A549 (cell line): ENCODE data around the gene IFIT2. TPM values are rescaled to one million over a fixed set of nuclear protein-coding genes. Genes with fewer than 3 reads are reported as not detected.
A peak's percentile ranks its signal among the peaks of the same experiment; 100 is the strongest.

Experiments
- ATAC-seq, 2 experiments: fragments of 200-7000 bp in 1 of 2; fragments of >200 bp in 1 of 2; cut with Nextera tagmentation in 1 of 2; cut with Tn5 transposase in 1 of 2; 3 replicates each; pipeline versions ENCODE4 v1.8.0 to v1.9.1; 2018 to 2020; ENCODE audit warnings: mild to moderate bottlenecking in 1 of 2, moderate library complexity in 1 of 2
- CTCF ChIA-PET: fragments of 300-600 bp; sonication (Branson Sonifier 250); formaldehyde crosslinking; extraction: SDS; loops from one replicate; lab custom pipeline; 2021; ENCODE audit warnings: antibody characterized with exemption, inconsistent platforms; lab: Yijun Ruan, JAX
- POLR2A ChIA-PET: fragments of 350-600 bp; formaldehyde crosslinking; extraction: SDS; loops from one replicate; lab custom pipeline; 2021; ENCODE audit warnings: antibody characterized with exemption, inconsistent platforms; lab: Yijun Ruan, JAX
- DNase-seq, 2 experiments: peaks; one replicate each; pipeline versions ENCODE4 v3.0.0 to v3.0.0-alpha.2; 2011 to 2016; ENCODE audit warnings: low read depth in 1 of 2, low spot score in 1 of 2
- FAIRE-seq: peaks from 2 replicates; lab custom pipeline; 2011; peaks lifted over from hg19 to GRCh38; lab: Jason Lieb, UNC
- H3K27ac ChIP-seq, 2 experiments: fragments of >200 bp; sonication (Bioruptor Twin); formaldehyde crosslinking; 3 replicates each; pipeline ENCODE4 v1.5.1; 2016 to 2017
- H3K4me1 ChIP-seq: fragments of >200 bp; sonication (Bioruptor Twin); formaldehyde crosslinking; 3 replicates; pipeline ENCODE4 v1.6.1; 2016
- H3K4me2 ChIP-seq: fragments of >200 bp; sonication (Bioruptor Twin); formaldehyde crosslinking; 3 replicates; pipeline ENCODE4 v1.6.1; 2016
- H3K4me3 ChIP-seq: fragments of >200 bp; sonication (Bioruptor Twin); formaldehyde crosslinking; 3 replicates; pipeline ENCODE4 v1.5.1; 2016
- H3K9me3 ChIP-seq: fragments of >200 bp; sonication (Bioruptor Twin); formaldehyde crosslinking; 3 replicates; pipeline ENCODE4 v1.6.1; 2016
- CHD2 ChIP-seq: fragments of 150-350 bp; IDR thresholded peaks from 2 replicates; pipeline ENCODE4 v1.6.1; 2014; ENCODE audit warnings: low read length; ENCODE audit not compliant: partially characterized antibody
- CHD4 ChIP-seq: fragments of 200-600 bp; sonication (generic); IDR thresholded peaks from 2 replicates; pipeline ENCODE4 v1.6.1; 2016; ENCODE audit warnings: antibody characterized with exemption, mild to moderate bottlenecking, borderline replicate concordance
- CTCF ChIP-seq: fragments of >200 bp; sonication (Bioruptor Twin); formaldehyde crosslinking; IDR thresholded peaks from 3 replicates; pipeline ENCODE4 v1.5.1; 2016
- EHF ChIP-seq: fragments of 250-450 bp; sonication (Bioruptor Pico); IDR thresholded peaks from 2 replicates; pipeline ENCODE4 v1.5.0; 2020; ENCODE audit warnings: mild to moderate bottlenecking
- EHMT2 ChIP-seq: fragments of 200-600 bp; sonication (generic); IDR thresholded peaks from 2 replicates; pipeline ENCODE4 v1.6.1; 2016; ENCODE audit warnings: antibody characterized with exemption, low read depth, mild to moderate bottlenecking, moderate library complexity
- EP300 ChIP-seq, 2 experiments: fragments of >200 bp; sonication (Bioruptor Twin); formaldehyde crosslinking; IDR thresholded peaks; 2 replicates in 1 of 2; 3 replicates in 1 of 2; pipeline ENCODE4 v1.6.1; 2016 to 2017
- ESRRA ChIP-seq: fragments of 150-350 bp; IDR thresholded peaks from 2 replicates; pipeline ENCODE4 v1.6.1; 2014; ENCODE audit warnings: mild to moderate bottlenecking, low read length, borderline replicate concordance
- FOSB ChIP-seq: fragments of 250-450 bp; sonication (Bioruptor Pico); IDR thresholded peaks from 2 replicates; pipeline ENCODE4 v1.5.0; 2020; ENCODE audit warnings: mild to moderate bottlenecking, moderate library complexity
- FOSL2 ChIP-seq, 2 experiments: fragments of 450-650 bp in 1 of 2; fragments of >200 bp in 1 of 2; sonication (Bioruptor Twin) in 1 of 2; formaldehyde crosslinking; IDR thresholded peaks; 2 replicates each; pipeline versions ENCODE4 v1.5.0 to v1.6.1; 2016 to 2020; ENCODE audit warnings: mild to moderate bottlenecking in 1 of 2, moderate library complexity in 1 of 2
- HES2 ChIP-seq: fragments of >200 bp; sonication (Bioruptor Twin); formaldehyde crosslinking; IDR thresholded peaks from 2 replicates; pipeline ENCODE4 v1.6.1; 2016
- HEYL ChIP-seq: fragments of 250-450 bp; sonication (Bioruptor Pico); IDR thresholded peaks from 2 replicates; pipeline ENCODE4 v1.8.0; 2021; ENCODE audit warnings: mild to moderate bottlenecking, moderate library complexity
- HOXA7 ChIP-seq: fragments of 250-450 bp; sonication (Bioruptor Pico); IDR thresholded peaks from 2 replicates; pipeline ENCODE4 v1.5.0; 2020; ENCODE audit warnings: mild to moderate bottlenecking, moderate library complexity
- HOXB5 ChIP-seq: fragments of 250-450 bp; sonication (Bioruptor Pico); IDR thresholded peaks from 2 replicates; pipeline ENCODE4 v1.5.0; 2020; ENCODE audit warnings: mild to moderate bottlenecking, moderate library complexity
- JUN ChIP-seq, 2 experiments: fragments of >200 bp; sonication (Bioruptor Twin); formaldehyde crosslinking; IDR thresholded peaks; 2 replicates in 1 of 2; 3 replicates in 1 of 2; pipeline ENCODE4 v1.6.1; 2016 to 2017
- JUNB ChIP-seq: fragments of >200 bp; sonication (Bioruptor Twin); formaldehyde crosslinking; IDR thresholded peaks from 2 replicates; pipeline ENCODE4 v1.6.1; 2016
- KDM5A ChIP-seq: fragments of 200-600 bp; sonication (generic); IDR thresholded peaks from 2 replicates; pipeline ENCODE4 v1.6.1; 2016; ENCODE audit warnings: antibody characterized with exemption, mild to moderate bottlenecking
- MAFK ChIP-seq: fragments of 450-650 bp; IDR thresholded peaks from 2 replicates; pipeline ENCODE4 v1.6.1; 2014; ENCODE audit not compliant: partially characterized antibody
- MAZ ChIP-seq: fragments of 150-350 bp; IDR thresholded peaks from 2 replicates; pipeline ENCODE4 v1.6.1; 2014; ENCODE audit warnings: antibody characterized with exemption, low read depth, low read length, borderline replicate concordance
- MYC ChIP-seq: IDR thresholded peaks from 2 replicates; pipeline ENCODE4 v1.6.1; 2012; ENCODE audit warnings: mild to moderate bottlenecking, inconsistent platforms, low read length, improper control_type of control experiment, borderline replicate concordance
- NPAS2 ChIP-seq: fragments of 250-450 bp; sonication (Bioruptor Pico); IDR thresholded peaks from 2 replicates; pipeline ENCODE4 v1.8.0; 2022; ENCODE audit warnings: mild to moderate bottlenecking, moderate library complexity, borderline replicate concordance
- RCOR1 ChIP-seq: fragments of 150-350 bp; IDR thresholded peaks from 2 replicates; pipeline ENCODE4 v1.6.1; 2014; ENCODE audit warnings: antibody characterized with exemption, low read length, low read depth
- RNF2 ChIP-seq: fragments of 200-600 bp; sonication (generic); IDR thresholded peaks from 2 replicates; pipeline ENCODE4 v1.6.1; 2016; ENCODE audit warnings: low read depth, mild to moderate bottlenecking, antibody characterized with exemption, moderate library complexity, borderline replicate concordance
- SMC3 ChIP-seq: fragments of >200 bp; sonication (Bioruptor Twin); formaldehyde crosslinking; IDR thresholded peaks from 3 replicates; pipeline ENCODE4 v1.6.1; 2018; ENCODE audit warnings: inconsistent platforms
- TFCP2L1 ChIP-seq: fragments of 250-450 bp; sonication (Bioruptor Pico); IDR thresholded peaks from 2 replicates; pipeline ENCODE4 v1.5.0; 2021; ENCODE audit warnings: mild to moderate bottlenecking
- USF2 ChIP-seq: fragments of 450-650 bp; IDR thresholded peaks from 2 replicates; pipeline ENCODE4 v1.6.1; 2014; ENCODE audit warnings: antibody characterized with exemption
- ZC3H11A ChIP-seq: fragments of 450-650 bp; IDR thresholded peaks from 2 replicates; pipeline ENCODE4 v1.6.1; 2014; ENCODE audit warnings: antibody characterized with exemption, mild to moderate bottlenecking
- ZFP36 ChIP-seq: fragments of 450-650 bp; IDR thresholded peaks from 2 replicates; pipeline ENCODE4 v1.6.1; 2014; ENCODE audit warnings: borderline replicate concordance; ENCODE audit not compliant: partially characterized antibody
- ZNF302 ChIP-seq: fragments of 250-450 bp; sonication (Bioruptor Pico); IDR thresholded peaks from 2 replicates; pipeline ENCODE4 v1.9.0; 2021; ENCODE audit warnings: inconsistent platforms, mild to moderate bottlenecking, moderate library complexity
- WGBS: methylation state at CpG from one replicate; pipeline ENCODE4 v1.1.6; 2017; ENCODE audit errors: missing lambda C conversion rate; 5-methylcytosine and 5-hydroxymethylcytosine counted together
- polyA plus RNA-seq, 4 experiments: library from polyadenylated mRNA; depleted of rRNA in 3 of 4; stranded (reverse); fragments of >200 nt; fragmentation: RNase III in 1 of 4; extraction: RNeasy Plus Mini Kit Qiagen cat#74134 plus additional on column Dnase treatment in 1 of 4; gene quantifications; 2 replicates in 3 of 4; 3 replicates in 1 of 4; pipeline ENCODE4 v1.2.3, GENCODE V29; 2011 to 2017
- TF ChIP-seq, protein P1 (sequence below): fragments of 200-600 bp; sonication (generic); IDR thresholded peaks from 2 replicates; pipeline ENCODE4 v1.6.1; 2016; ENCODE audit warnings: antibody characterized with exemption, mild to moderate bottlenecking, moderate library complexity

The IFIT2 gene
- polyA plus RNA-seq, 2 of the 4 experiments (the other 2 are of a cell fraction) = 0.75 to 1.1 TPM

DNA sequence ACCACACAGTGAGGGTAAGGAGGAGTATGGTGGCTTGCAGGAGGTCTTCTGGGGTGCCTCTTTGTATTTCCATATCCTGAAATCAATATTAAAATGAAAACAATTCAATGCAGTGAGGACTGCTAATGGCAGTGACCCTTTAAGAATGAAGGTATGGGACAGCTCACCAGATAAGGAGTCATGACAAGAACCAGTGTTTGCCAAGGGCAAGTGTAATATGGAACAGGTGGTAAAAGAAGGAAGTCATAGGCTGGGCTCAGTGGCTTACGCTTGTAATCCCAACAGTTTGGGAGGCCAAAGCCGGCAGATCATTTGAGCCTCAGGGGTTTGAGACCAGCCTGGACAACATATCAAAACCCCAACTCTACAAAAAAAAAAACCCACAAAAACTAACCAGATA, 30.3 kb upstream of the IFIT2 start:
- 93% methylated on average over 2 of the region's 2 CpGs for WGBS
- no peaks in the 10 kb centered on the region for H3K9me3 ChIP-seq
- peaks cover 17% of the 10 kb centered on the region for H3K4me1 ChIP-seq
- no peak for ATAC-seq
- TF ChIP-seq ESRRA (no peak), ZFP36 (no peak), HOXA7 (CRISPR knock-in tag) (no peak), ZC3H11A (no peak), JUNB (no peak), USF2 (no peak), HOXB5 (CRISPR knock-in tag) (no peak), RCOR1 (no peak), KDM5A (no peak)
- FAIRE-seq = no peak
- H3K4me2 ChIP-seq = no peak overlapping the region
- POLR2A ChIA-PET = interaction anchor here (0.6 kb wide), 1 partner anchor 81 kb away, joined by 5 read pairs; no protein-coding TSS in a partner anchor
- no peak overlapping the region for H3K27ac ChIP-seq
- CTCF ChIA-PET = interaction anchor here (1.8 to 2.8 kb wide), 2 partner anchors 98 to 118 kb away, joined by 9 to 11 read pairs; no protein-coding TSS in a partner anchor
- DNase-seq = no peak
- no peak overlapping the region for H3K4me3 ChIP-seq

GRCh38 chr10:89273680-89274079, 28.2 kb upstream of the IFIT2 start:
- CTCF ChIA-PET = interaction anchor here (0.6 to 2.8 kb wide), 5 partner anchors 96 to 116 kb away, joined by 3 to 14 read pairs (median 3); no protein-coding TSS in a partner anchor
- ATAC-seq (no peak), FAIRE-seq (no peak), DNase-seq (no peak)
- peaks cover 31% of the 10 kb centered on the region for H3K4me1 ChIP-seq
- TF ChIP-seq FOSB (CRISPR knock-in tag) (no peak), JUNB (no peak), MAFK (no peak), HES2 (no peak), SMC3 (no peak), FOSL2 (IDR thresholded peaks at IDR 0.05) (no peak), FOSL2 (CRISPR knock-in tag; IDR thresholded peaks at IDR 0.05) (no peak), EHF (CRISPR knock-in tag) (no peak), CTCF (no peak), ZNF302 (CRISPR knock-in tag) (no peak), EHMT2 (no peak), CHD2 (no peak)
- no peak overlapping the region for H3K4me3 ChIP-seq
- H3K27ac ChIP-seq = peak overlapping the region in 1 of 2 experiments; percentile 26; a peak in 1 of 6 replicates
- H3K4me2 ChIP-seq = no peak overlapping the region
- H3K9me3 ChIP-seq = no peaks in the 10 kb centered on the region
- POLR2A ChIA-PET = no interaction called here
- WGBS = 67% methylated on average over 2 of the region's 2 CpGs

DNA sequence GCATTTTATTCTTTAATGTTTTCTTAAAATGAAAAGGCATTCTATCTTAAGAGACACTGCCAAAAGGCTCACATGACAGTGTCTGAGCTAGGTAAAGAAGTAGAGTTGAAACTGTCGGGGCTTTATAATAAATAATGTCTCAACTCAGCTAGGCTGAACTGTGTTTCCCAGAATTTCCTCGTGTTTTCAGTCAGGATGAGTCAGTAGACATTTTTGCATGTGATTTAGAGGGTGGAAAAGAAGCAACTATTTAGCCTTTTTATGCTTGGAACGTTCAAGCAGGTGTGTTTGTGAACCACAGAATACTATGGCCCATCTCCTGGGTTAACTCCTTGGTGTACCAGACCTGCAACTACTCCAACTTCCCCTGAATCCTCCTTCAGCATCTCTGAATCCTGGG, 26.9 kb upstream of the IFIT2 start:
- no peak for ATAC-seq
- WGBS = 20% methylated on average over 3 of the region's 3 CpGs
- Histone ChIP-seq H3K4me2 (peak overlapping the region; percentile 20; the same call in 1 of the 3 replicates), H3K9me3 (no peaks in the 10 kb centered on the region), H3K27ac (peak overlapping the region; percentile 37 to 74; a peak in 4 of 6 replicates), H3K4me1 (peaks cover 40% of the 10 kb centered on the region), H3K4me3 (no peak overlapping the region)
- POLR2A ChIA-PET = interaction anchor here (1.3 kb wide), 1 partner anchor 52 kb away, joined by 3 read pairs; the partner anchor contains the start of gene IFIT3
- no peak for DNase-seq
- CTCF ChIA-PET = interaction anchor here (0.8 to 1.7 kb wide), 3 partner anchors 11 to 116 kb away, joined by 3 to 6 read pairs (median 3); no protein-coding TSS in a partner anchor
- no peak for FAIRE-seq
- no peak for TF ChIP-seq RNF2
- no peak for TF ChIP-seq HEYL (CRISPR knock-in tag)
- TF ChIP-seq TFCP2L1 (CRISPR knock-in tag) = no peak
- TF ChIP-seq JUN (IDR thresholded peaks at IDR 0.05) = no peak
- no peak for TF ChIP-seq CHD4
- no peak for TF ChIP-seq HOXA7 (CRISPR knock-in tag)
- TF ChIP-seq, protein P1, sequence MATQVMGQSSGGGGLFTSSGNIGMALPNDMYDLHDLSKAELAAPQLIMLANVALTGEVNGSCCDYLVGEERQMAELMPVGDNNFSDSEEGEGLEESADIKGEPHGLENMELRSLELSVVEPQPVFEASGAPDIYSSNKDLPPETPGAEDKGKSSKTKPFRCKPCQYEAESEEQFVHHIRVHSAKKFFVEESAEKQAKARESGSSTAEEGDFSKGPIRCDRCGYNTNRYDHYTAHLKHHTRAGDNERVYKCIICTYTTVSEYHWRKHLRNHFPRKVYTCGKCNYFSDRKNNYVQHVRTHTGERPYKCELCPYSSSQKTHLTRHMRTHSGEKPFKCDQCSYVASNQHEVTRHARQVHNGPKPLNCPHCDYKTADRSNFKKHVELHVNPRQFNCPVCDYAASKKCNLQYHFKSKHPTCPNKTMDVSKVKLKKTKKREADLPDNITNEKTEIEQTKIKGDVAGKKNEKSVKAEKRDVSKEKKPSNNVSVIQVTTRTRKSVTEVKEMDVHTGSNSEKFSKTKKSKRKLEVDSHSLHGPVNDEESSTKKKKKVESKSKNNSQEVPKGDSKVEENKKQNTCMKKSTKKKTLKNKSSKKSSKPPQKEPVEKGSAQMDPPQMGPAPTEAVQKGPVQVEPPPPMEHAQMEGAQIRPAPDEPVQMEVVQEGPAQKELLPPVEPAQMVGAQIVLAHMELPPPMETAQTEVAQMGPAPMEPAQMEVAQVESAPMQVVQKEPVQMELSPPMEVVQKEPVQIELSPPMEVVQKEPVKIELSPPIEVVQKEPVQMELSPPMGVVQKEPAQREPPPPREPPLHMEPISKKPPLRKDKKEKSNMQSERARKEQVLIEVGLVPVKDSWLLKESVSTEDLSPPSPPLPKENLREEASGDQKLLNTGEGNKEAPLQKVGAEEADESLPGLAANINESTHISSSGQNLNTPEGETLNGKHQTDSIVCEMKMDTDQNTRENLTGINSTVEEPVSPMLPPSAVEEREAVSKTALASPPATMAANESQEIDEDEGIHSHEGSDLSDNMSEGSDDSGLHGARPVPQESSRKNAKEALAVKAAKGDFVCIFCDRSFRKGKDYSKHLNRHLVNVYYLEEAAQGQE = no peak
- TF ChIP-seq MAZ = no peak
- TF ChIP-seq MYC = no peak
- TF ChIP-seq NPAS2 = no peak
- no peak for TF ChIP-seq EP300 (IDR thresholded peaks at IDR 0.05)
